Body of pancreas (tissue), 4 donors: Measurements from ENCODE around the gene BCAR1. TPM values are rescaled to one million over a fixed set of nuclear protein-coding genes. Genes with fewer than 3 reads are reported as not detected.

Source experiments
- ATAC-seq: fragments of 150-250 bp; one replicate; pipeline ENCODE4 v1.9.1; 2016
- DNase-seq, 4 donors: peaks; one replicate each; pipeline ENCODE4 v3.0.0-alpha.2; 2019
- H3K27ac ChIP-seq, 4 donors: fragments of 200-600 bp; sonication (generic); 1 replicate in 3 of 4; 2 replicates in 1 of 4; pipeline versions ENCODE4 v1.5.1 to v1.6.1; 2016 to 2019; ENCODE audit warnings: mild to moderate bottlenecking in 1 of 4, mixed read lengths in 1 of 4, moderate library complexity in 1 of 4
- H3K27me3 ChIP-seq, 2 donors: fragments of 200-600 bp; sonication (generic); one replicate each; pipeline ENCODE4 v1.6.0; 2016; ENCODE audit warnings: mild to moderate bottlenecking in 1 of 2
- H3K36me3 ChIP-seq, 2 donors: fragments of 200-600 bp; sonication (generic); replicated peaks in 1 of 2; 2 replicates each; pipeline ENCODE4 v1.5.1; 2016; ENCODE audit warnings: low read depth in 2 of 2; ENCODE audit not compliant: insufficient read depth in 1 of 2
- H3K4me1 ChIP-seq: fragments of 200-600 bp; sonication (generic); one replicate; pipeline ENCODE4 v1.6.0; 2016
- H3K4me3 ChIP-seq, 2 donors: fragments of 200-600 bp; sonication (generic); 1 replicate in 1 of 2; 2 replicates in 1 of 2; pipeline ENCODE4 v1.5.1; 2016 to 2019
- H3K9me3 ChIP-seq, 3 donors: fragments of 200-600 bp; sonication (generic); 1 replicate in 2 of 3; 2 replicates in 1 of 3; pipeline ENCODE4 v1.5.1; 2016
- CTCF ChIP-seq, 7 experiments: fragments of 450-650 bp in 4 of 7; fragments of 200-600 bp in 3 of 7; sonication (generic) in 3 of 7; IDR thresholded peaks; one replicate each; pipeline ENCODE4 v1.5.1; 2016 to 2019; ENCODE audit warnings: antibody characterized with exemption in 7 of 7
- POLR2A ChIP-seq, 3 donors: fragments of 450-650 bp; IDR thresholded peaks; one replicate each; pipeline ENCODE4 v1.6.1; 2016; ENCODE audit warnings: antibody characterized with exemption in 3 of 3, mild to moderate bottlenecking in 2 of 3
- WGBS, 2 donors: methylation state at CpG; one replicate each; pipeline ENCODE4 v1.1.5; 2017; 5-methylcytosine and 5-hydroxymethylcytosine counted together
- intact Hi-C: fragments of 100-400 bp; cut with DNase I; formaldehyde crosslinking; loops from one replicate; pipeline ENCODE4 v1.15.1; 2023
- total RNA-seq, 2 donors: library from RNA; depleted of rRNA; stranded (reverse); fragments of >200 nt; gene quantifications; one replicate each; pipeline ENCODE4 v1.1.0, GENCODE V29; 2016

Gene BCAR1
- total RNA-seq, 2 donors from 2014 or later = 61.0 to 72.8 TPM

GRCh38 chr16:75198135-75198600 is 53.3 kb downstream of the BCAR1 start:
- Histone ChIP-seq H3K36me3 (no peaks in the 10 kb centered on the region), H3K4me1 (no peaks in the 10 kb centered on the region), H3K4me3 (no peak overlapping the region), H3K27ac (peak overlapping the region in 2 of 4 donors; percentile 24), H3K9me3 (no peaks in the 10 kb centered on the region), H3K27me3 (no peaks in the 10 kb centered on the region)
- intact Hi-C loops = loop anchor here (5.0 kb wide), 1 partner anchor 189 kb away; no protein-coding TSS in a partner anchor
- TF ChIP-seq CTCF (IDR thresholded peaks at IDR 0.05) (no peak), POLR2A (IDR thresholded peaks at IDR 0.05) (peak; percentile 36 to 64 (median 40))
- ATAC-seq = no peak
- DNase-seq = peak in 3 of 4 donors; percentile 57 to 62 (median 58)
- WGBS, 2 donors = 28 to 29% methylated on average over 14 to 18 of the region's 18 CpGs

- Histone ChIP-seq H3K27ac (peak overlapping the region in 2 of 4 donors; percentile 24), H3K4me3 (no peak overlapping the region), H3K9me3 (no peaks in the 10 kb centered on the region), H3K36me3 (no peaks in the 10 kb centered on the region), H3K27me3 (no peaks in the 10 kb centered on the region), H3K4me1 (no peaks in the 10 kb centered on the region)
- TF ChIP-seq POLR2A (IDR thresholded peaks at IDR 0.05) (no peak), CTCF (IDR thresholded peaks at IDR 0.05) (no peak)
- DNase-seq = peak in 2 of 4 donors; percentile 23 to 34
- 49 to 50% methylated on average over 14 of the region's 14 CpGs for WGBS, 2 donors
- ATAC-seq = no peak
- intact Hi-C loops = loop anchor here (5.0 kb wide), 1 partner anchor 190 kb away; no protein-coding TSS in a partner anchor
Measured at GRCh38 chr16:75197522-75198134, 53.8 kb downstream of the BCAR1 start.

- Histone ChIP-seq H3K36me3 (no peaks in the 10 kb centered on the region), H3K4me1 (no peaks in the 10 kb centered on the region), H3K9me3 (no peaks in the 10 kb centered on the region), H3K27me3 (no peaks in the 10 kb centered on the region), H3K4me3 (no peak overlapping the region), H3K27ac (no peak overlapping the region)
- ATAC-seq = no peak
- no peak for DNase-seq
- TF ChIP-seq CTCF (IDR thresholded peaks at IDR 0.05) (no peak), POLR2A (IDR thresholded peaks at IDR 0.05) (no peak)
- WGBS, 2 donors = 61 to 73% methylated on average over 8 to 9 of the region's 9 CpGs
- intact Hi-C loops = loop anchor here (5.0 kb wide), 1 partner anchor 190 kb away; no protein-coding TSS in a partner anchor
Measured at GRCh38 chr16:75196836-75197235, 54.6 kb downstream of the BCAR1 start.

GRCh38 chr16:75195811-75196790 is 55.3 kb downstream of the BCAR1 start:
- no peaks in the 10 kb centered on the region for H3K9me3 ChIP-seq
- ATAC-seq (no peak), DNase-seq (no peak)
- no peak overlapping the region for H3K4me3 ChIP-seq
- no peaks in the 10 kb centered on the region for H3K4me1 ChIP-seq
- H3K36me3 ChIP-seq = no peaks in the 10 kb centered on the region
- 76 to 85% methylated on average over 11 to 24 of the region's 24 CpGs for WGBS, 2 donors
- H3K27ac ChIP-seq = no peak overlapping the region
- TF ChIP-seq CTCF (IDR thresholded peaks at IDR 0.05) (no peak), POLR2A (IDR thresholded peaks at IDR 0.05) (no peak)
- intact Hi-C loops = loop anchor here (5.0 kb wide), 1 partner anchor 191 kb away; no protein-coding TSS in a partner anchor
- H3K27me3 ChIP-seq = no peaks in the 10 kb centered on the region
